Esophagus muscularis mucosa (tissue), 4 donors: Measurements from ENCODE around the gene AIFM3. TPM values are rescaled to one million over a fixed set of nuclear protein-coding genes. Genes with fewer than 3 reads are reported as not detected.

ENCODE experiments used
- DNase-seq: peaks from one replicate; pipeline ENCODE4 v3.0.0-alpha.2; 2017; ENCODE audit errors: extremely low spot score
- H3K27ac ChIP-seq, 4 donors: fragments of 200-600 bp; sonication (generic); replicated peaks in 1 of 4; 1 replicate in 3 of 4; 2 replicates in 1 of 4; pipeline ENCODE4 v1.5.1; 2016 to 2019; ENCODE audit warnings: mild to moderate bottlenecking in 1 of 4
- H3K27me3 ChIP-seq, 4 donors: fragments of 200-600 bp; sonication (generic); one replicate each; pipeline versions ENCODE4 v1.5.1 to v1.6.0; 2016 to 2019
- H3K36me3 ChIP-seq, 4 donors: fragments of 200-600 bp; sonication (generic); one replicate each; pipeline ENCODE4 v1.5.1; 2016 to 2019
- H3K4me1 ChIP-seq, 4 donors: fragments of 200-600 bp; sonication (generic); one replicate each; pipeline ENCODE4 v1.5.1; 2016 to 2019
- H3K4me3 ChIP-seq, 4 donors: fragments of 200-600 bp; sonication (generic); 1 replicate in 2 of 4; 2 replicates in 2 of 4; pipeline ENCODE4 v1.5.1; 2016 to 2019; ENCODE audit warnings: mild to moderate bottlenecking in 4 of 4, moderate library complexity in 1 of 4
- H3K9me3 ChIP-seq, 4 donors: fragments of 200-600 bp; sonication (generic); 1 replicate in 3 of 4; 2 replicates in 1 of 4; pipeline ENCODE4 v1.5.1; 2016 to 2019
- EP300 ChIP-seq: sonication (generic); formaldehyde crosslinking; IDR thresholded peaks from one replicate; pipeline ENCODE4 v1.6.1; 2017; ENCODE audit warnings: antibody characterized with exemption
- POLR2A ChIP-seq: fragments of 450-650 bp; IDR thresholded peaks from one replicate; pipeline ENCODE4 v1.6.1; 2017; ENCODE audit warnings: antibody characterized with exemption, moderate library complexity, mild to moderate bottlenecking, low read depth
- POLR2AphosphoS5 ChIP-seq, 2 donors: sonication (generic); formaldehyde crosslinking; IDR thresholded peaks; one replicate each; pipeline ENCODE4 v1.6.1; 2017; ENCODE audit warnings: antibody characterized with exemption in 2 of 2
- WGBS: methylation state at CpG from one replicate; pipeline ENCODE4 v1.1.5; 2018; 5-methylcytosine and 5-hydroxymethylcytosine counted together
- intact Hi-C: fragments of 100-400 bp; cut with DNase I; formaldehyde crosslinking; loops from one replicate; pipeline ENCODE4 v1.15.1; 2023
- total RNA-seq, 4 donors: library from RNA; depleted of rRNA; stranded (reverse); fragments of >200 nt; gene quantifications; one replicate each; pipeline versions ENCODE4 v1.1.0 to v1.2.1, GENCODE V29; 2016
- TF ChIP-seq, protein P1 (sequence below), 3 experiments: fragments of 200-600 bp in 2 of 3; fragments of 450-650 bp in 1 of 3; sonication (generic) in 2 of 3; IDR thresholded peaks; one replicate each; pipeline ENCODE4 v1.5.1; 2017 to 2019; ENCODE audit warnings: antibody characterized with exemption in 3 of 3, mild to moderate bottlenecking in 2 of 3, moderate library complexity in 1 of 3

The AIFM3 gene
- total RNA-seq, 4 donors from 2014 or later: 0.92 to 1.7 (median 1.4) TPM

DNA sequence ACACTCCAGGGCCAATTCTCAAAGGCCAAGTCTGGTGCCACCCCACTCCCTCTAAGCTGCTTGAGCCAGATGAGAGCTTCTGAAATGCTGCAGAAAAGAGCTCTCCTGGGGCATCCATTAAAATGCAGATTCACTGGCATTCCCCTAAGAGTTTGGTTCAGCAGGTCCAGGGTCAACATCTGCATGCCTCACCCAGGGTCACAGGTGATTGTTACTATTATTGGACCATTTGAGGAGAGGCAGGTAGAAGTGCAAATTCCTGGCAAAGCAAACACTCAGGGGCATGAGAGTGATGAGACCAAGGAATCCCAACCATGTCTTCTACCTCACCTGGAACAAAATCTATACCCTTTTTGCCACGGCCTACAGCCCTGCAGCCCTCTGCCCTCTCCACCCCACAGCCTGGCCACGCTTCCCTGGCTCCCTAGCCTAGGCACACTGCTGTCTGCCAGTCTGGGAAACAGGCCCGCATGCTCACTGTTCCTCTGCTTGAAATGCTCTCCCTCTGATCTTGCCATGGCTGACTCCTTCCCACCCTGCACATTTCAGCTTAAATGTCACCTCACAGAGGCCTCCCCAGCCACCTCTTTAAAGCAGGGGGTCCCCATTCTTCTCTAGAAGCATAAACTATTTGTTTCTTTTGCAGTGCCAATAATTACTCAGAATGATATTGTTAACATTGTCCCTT is 43.5 kb downstream of the AIFM3 start:
- 92% methylated on average over 3 of the region's 3 CpGs for WGBS
- no peaks in the 10 kb centered on the region for H3K27me3 ChIP-seq
- DNase-seq: no peak
- TF ChIP-seq EP300 (no peak), POLR2A (no peak), POLR2AphosphoS5 (IDR thresholded peaks at IDR 0.05) (no peak)
- TF ChIP-seq, protein P1, sequence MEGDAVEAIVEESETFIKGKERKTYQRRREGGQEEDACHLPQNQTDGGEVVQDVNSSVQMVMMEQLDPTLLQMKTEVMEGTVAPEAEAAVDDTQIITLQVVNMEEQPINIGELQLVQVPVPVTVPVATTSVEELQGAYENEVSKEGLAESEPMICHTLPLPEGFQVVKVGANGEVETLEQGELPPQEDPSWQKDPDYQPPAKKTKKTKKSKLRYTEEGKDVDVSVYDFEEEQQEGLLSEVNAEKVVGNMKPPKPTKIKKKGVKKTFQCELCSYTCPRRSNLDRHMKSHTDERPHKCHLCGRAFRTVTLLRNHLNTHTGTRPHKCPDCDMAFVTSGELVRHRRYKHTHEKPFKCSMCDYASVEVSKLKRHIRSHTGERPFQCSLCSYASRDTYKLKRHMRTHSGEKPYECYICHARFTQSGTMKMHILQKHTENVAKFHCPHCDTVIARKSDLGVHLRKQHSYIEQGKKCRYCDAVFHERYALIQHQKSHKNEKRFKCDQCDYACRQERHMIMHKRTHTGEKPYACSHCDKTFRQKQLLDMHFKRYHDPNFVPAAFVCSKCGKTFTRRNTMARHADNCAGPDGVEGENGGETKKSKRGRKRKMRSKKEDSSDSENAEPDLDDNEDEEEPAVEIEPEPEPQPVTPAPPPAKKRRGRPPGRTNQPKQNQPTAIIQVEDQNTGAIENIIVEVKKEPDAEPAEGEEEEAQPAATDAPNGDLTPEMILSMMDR (IDR thresholded peaks at IDR 0.05): no peak
- intact Hi-C loops: loop anchor here (10.0 kb wide), 1 partner anchor 46 kb away; the partner anchor contains the start of gene AIFM3
- no peaks in the 10 kb centered on the region for H3K9me3 ChIP-seq
- no peak overlapping the region for H3K27ac ChIP-seq
- no peak overlapping the region for H3K4me3 ChIP-seq
- H3K36me3 ChIP-seq: no peaks in the 10 kb centered on the region
- peaks cover 18 to 23% (median 21%) of the 10 kb centered on the region in 4 donors for H3K4me1 ChIP-seq

DNA sequence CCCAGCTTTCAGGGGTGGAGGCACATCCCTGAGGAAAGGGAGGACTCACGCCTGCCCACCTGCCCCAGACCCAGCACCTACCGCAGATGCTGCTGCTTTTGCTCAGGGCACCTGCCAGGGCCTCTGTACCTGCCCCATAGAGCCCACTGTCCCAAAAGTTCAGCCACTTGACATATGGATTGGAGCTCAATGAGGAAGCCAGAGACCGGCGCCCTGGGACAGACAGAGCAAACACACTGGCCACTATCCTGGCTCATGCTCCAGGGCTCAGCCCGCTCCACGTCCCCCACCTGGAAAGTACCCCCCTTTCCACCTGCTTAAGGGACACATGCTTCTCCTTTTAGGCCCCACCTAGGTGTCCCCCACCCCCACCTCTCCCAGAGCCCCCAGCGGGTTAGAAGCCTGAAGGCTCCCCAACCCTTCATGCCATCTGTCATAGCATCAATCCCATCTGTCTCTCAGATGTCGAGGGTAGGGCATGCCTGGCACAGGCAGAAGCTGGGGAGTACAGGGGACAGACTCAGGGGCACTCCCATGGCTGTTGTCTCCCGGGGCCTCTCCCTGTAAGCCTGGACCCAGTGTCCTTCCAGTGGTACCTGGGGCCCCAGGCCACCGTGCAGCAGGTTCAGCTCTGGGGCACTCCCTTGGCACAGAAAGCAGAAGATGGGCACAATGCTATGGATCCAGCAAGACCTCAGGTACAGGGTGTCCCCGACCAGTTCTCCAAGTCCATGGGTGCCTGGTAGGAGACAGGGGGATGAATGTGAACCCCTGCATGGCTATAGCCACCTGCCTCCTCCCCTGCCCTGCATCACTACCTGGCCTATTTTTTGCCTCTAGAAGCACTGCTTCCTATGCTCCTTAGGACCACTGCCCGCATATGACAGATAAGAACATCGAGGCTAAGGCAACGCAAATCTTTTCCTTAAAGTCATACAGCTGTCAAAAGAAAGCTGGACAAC is 45.7 kb downstream of the AIFM3 start:
- no peaks in the 10 kb centered on the region for H3K27me3 ChIP-seq
- no peak for DNase-seq
- H3K36me3 ChIP-seq: no peaks in the 10 kb centered on the region
- no peak overlapping the region for H3K4me3 ChIP-seq
- peaks cover 22 to 27% (median 25%) of the 10 kb centered on the region in 4 donors for H3K4me1 ChIP-seq
- no peaks in the 10 kb centered on the region for H3K9me3 ChIP-seq
- intact Hi-C loops: loop anchor here (10.0 kb wide), 1 partner anchor 48 kb away; the partner anchor contains the start of gene AIFM3
- peak overlapping the region in 1 of 4 donors; percentile 86 for H3K27ac ChIP-seq
- 87% methylated on average over 8 of the region's 14 CpGs for WGBS
- TF ChIP-seq EP300: no peak
- TF ChIP-seq, protein P1 (IDR thresholded peaks at IDR 0.05): no peak
- TF ChIP-seq POLR2A: no peak
- TF ChIP-seq POLR2AphosphoS5 (IDR thresholded peaks at IDR 0.05): no peak

DNA sequence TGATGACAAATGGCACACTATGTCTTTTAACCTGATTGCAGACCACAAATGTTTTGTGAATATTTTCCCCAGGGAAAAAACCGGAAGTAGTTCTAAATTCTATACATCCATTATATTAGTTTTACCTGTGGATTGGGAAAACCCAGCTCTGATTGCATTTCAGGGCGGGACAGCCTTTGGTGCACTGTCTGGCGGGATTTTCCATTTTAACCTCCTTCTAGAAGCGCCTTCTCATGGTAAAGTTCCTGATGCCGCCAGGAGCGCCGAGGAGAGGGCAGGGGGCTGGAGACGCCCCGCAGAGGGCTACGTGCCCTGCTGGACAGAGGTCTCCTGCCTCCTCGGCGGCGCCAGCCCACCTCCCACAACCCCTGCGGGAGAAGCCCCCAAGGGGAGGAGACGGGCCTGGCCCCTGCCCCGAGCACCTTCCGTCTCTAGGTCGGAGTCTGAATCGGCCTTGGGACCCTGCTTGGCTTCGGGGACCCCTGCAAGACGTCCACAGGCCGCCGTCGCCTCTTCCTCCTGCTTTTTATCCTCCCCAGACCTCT is 46.7 kb downstream of the AIFM3 start:
- Histone ChIP-seq H3K27me3 (no peaks in the 10 kb centered on the region), H3K4me3 (peak overlapping the region; percentile 53 to 66 (median 59)), H3K36me3 (no peaks in the 10 kb centered on the region), H3K9me3 (no peaks in the 10 kb centered on the region), H3K27ac (peak overlapping the region; percentile 71 to 86 (median 80)), H3K4me1 (peaks cover 22 to 27% (median 25%) of the 10 kb centered on the region in 4 donors)
- DNase-seq: no peak
- TF ChIP-seq EP300 (no peak), POLR2A (no peak), POLR2AphosphoS5 (IDR thresholded peaks at IDR 0.05) (no peak)
- TF ChIP-seq, protein P1 (IDR thresholded peaks at IDR 0.05): no peak
- 4% methylated on average over 18 of the region's 24 CpGs for WGBS
- intact Hi-C loops: loop anchor here (10.0 kb wide), 1 partner anchor 49 kb away; the partner anchor contains the start of gene AIFM3

- Histone ChIP-seq H3K27me3 (no peaks in the 10 kb centered on the region), H3K9me3 (no peaks in the 10 kb centered on the region), H3K36me3 (no peaks in the 10 kb centered on the region), H3K27ac (peak overlapping the region; percentile 71 to 86 (median 80)), H3K4me1 (peaks cover 22 to 27% (median 25%) of the 10 kb centered on the region in 4 donors), H3K4me3 (peak overlapping the region; percentile 53 to 66 (median 59))
- WGBS: 1% methylated on average over 22 of the region's 40 CpGs
- intact Hi-C loops: loop anchor here (10.0 kb wide), 1 partner anchor 49 kb away; the partner anchor contains the start of gene AIFM3
- peak; percentile 94 for DNase-seq
- TF ChIP-seq POLR2A (no peak), POLR2AphosphoS5 (IDR thresholded peaks at IDR 0.05) (peak; percentile 29 to 51), EP300 (no peak)
- TF ChIP-seq, protein P1 (IDR thresholded peaks at IDR 0.05): no peak
These were observed 47.2 kb downstream of the AIFM3 start for GRCh38 chr22:21014202-21014725.
